Body of pancreas (tissue), 4 donors: ENCODE results near the gene SPOCK1. TPM values are rescaled to one million over a fixed set of nuclear protein-coding genes. Genes with fewer than 3 reads are reported as not detected.

Experiments used
- ATAC-seq: fragments of 150-250 bp; one replicate; pipeline ENCODE4 v1.9.1; 2016
- DNase-seq, 4 donors: peaks; one replicate each; pipeline ENCODE4 v3.0.0-alpha.2; 2019
- H3K27ac ChIP-seq, 4 donors: fragments of 200-600 bp; sonication (generic); 1 replicate in 3 of 4; 2 replicates in 1 of 4; pipeline versions ENCODE4 v1.5.1 to v1.6.1; 2016 to 2019; ENCODE audit warnings: mild to moderate bottlenecking in 1 of 4, mixed read lengths in 1 of 4, moderate library complexity in 1 of 4
- H3K27me3 ChIP-seq, 2 donors: fragments of 200-600 bp; sonication (generic); one replicate each; pipeline ENCODE4 v1.6.0; 2016; ENCODE audit warnings: mild to moderate bottlenecking in 1 of 2
- H3K36me3 ChIP-seq, 2 donors: fragments of 200-600 bp; sonication (generic); replicated peaks in 1 of 2; 2 replicates each; pipeline ENCODE4 v1.5.1; 2016; ENCODE audit warnings: low read depth in 2 of 2; ENCODE audit not compliant: insufficient read depth in 1 of 2
- H3K4me1 ChIP-seq: fragments of 200-600 bp; sonication (generic); one replicate; pipeline ENCODE4 v1.6.0; 2016
- H3K4me3 ChIP-seq, 2 donors: fragments of 200-600 bp; sonication (generic); 1 replicate in 1 of 2; 2 replicates in 1 of 2; pipeline ENCODE4 v1.5.1; 2016 to 2019
- H3K9me3 ChIP-seq, 3 donors: fragments of 200-600 bp; sonication (generic); 1 replicate in 2 of 3; 2 replicates in 1 of 3; pipeline ENCODE4 v1.5.1; 2016
- CTCF ChIP-seq, 7 experiments: fragments of 450-650 bp in 4 of 7; fragments of 200-600 bp in 3 of 7; sonication (generic) in 3 of 7; IDR thresholded peaks; one replicate each; pipeline ENCODE4 v1.5.1; 2016 to 2019; ENCODE audit warnings: antibody characterized with exemption in 7 of 7
- POLR2A ChIP-seq, 3 donors: fragments of 450-650 bp; IDR thresholded peaks; one replicate each; pipeline ENCODE4 v1.6.1; 2016; ENCODE audit warnings: antibody characterized with exemption in 3 of 3, mild to moderate bottlenecking in 2 of 3
- WGBS, 2 donors: methylation state at CpG; one replicate each; pipeline ENCODE4 v1.1.5; 2017; 5-methylcytosine and 5-hydroxymethylcytosine counted together
- intact Hi-C: fragments of 100-400 bp; cut with DNase I; formaldehyde crosslinking; loops from one replicate; pipeline ENCODE4 v1.15.1; 2023
- total RNA-seq, 2 donors: library from RNA; depleted of rRNA; stranded (reverse); fragments of >200 nt; gene quantifications; one replicate each; pipeline ENCODE4 v1.1.0, GENCODE V29; 2016

Gene SPOCK1
- total RNA-seq, 2 donors from 2014 or later: 22.4 to 30.6 TPM

- H3K36me3 ChIP-seq: no peaks in the 10 kb centered on the region
- ATAC-seq (no peak), DNase-seq (no peak)
- H3K9me3 ChIP-seq: no peaks in the 10 kb centered on the region
- H3K27ac ChIP-seq: no peak overlapping the region
- WGBS, 2 donors: 100% methylated on average over 1 of the region's 1 CpG; no CpG with 5 or more reads in 1 of the 2 donors
- intact Hi-C loops: no loop called here
- no peak overlapping the region for H3K4me3 ChIP-seq
- TF ChIP-seq CTCF (IDR thresholded peaks at IDR 0.05) (no peak), POLR2A (IDR thresholded peaks at IDR 0.05) (no peak)
- no peaks in the 10 kb centered on the region for H3K4me1 ChIP-seq
- H3K27me3 ChIP-seq: no peaks in the 10 kb centered on the region
Measured at GRCh38 chr5:137164961-137165360, 334.2 kb downstream of the SPOCK1 start.

GRCh38 chr5:137164536-137164935 lies 334.6 kb downstream of the SPOCK1 start:
- Histone ChIP-seq H3K9me3 (no peaks in the 10 kb centered on the region), H3K4me3 (no peak overlapping the region), H3K4me1 (no peaks in the 10 kb centered on the region), H3K36me3 (no peaks in the 10 kb centered on the region), H3K27ac (no peak overlapping the region), H3K27me3 (no peaks in the 10 kb centered on the region)
- 85 to 100% methylated on average over 1 of the region's 1 CpG for WGBS, 2 donors
- intact Hi-C loops: no loop called here
- no peak for ATAC-seq
- DNase-seq: no peak
- no peak for TF ChIP-seq CTCF (IDR thresholded peaks at IDR 0.05)
- no peak for TF ChIP-seq POLR2A (IDR thresholded peaks at IDR 0.05)

- ATAC-seq: no peak
- DNase-seq: no peak
- 86 to 89% methylated on average over 2 of the region's 2 CpGs for WGBS, 2 donors
- Histone ChIP-seq H3K27ac (no peak overlapping the region), H3K4me1 (no peaks in the 10 kb centered on the region), H3K9me3 (no peaks in the 10 kb centered on the region), H3K36me3 (no peaks in the 10 kb centered on the region), H3K27me3 (no peaks in the 10 kb centered on the region), H3K4me3 (no peak overlapping the region)
- no peak for TF ChIP-seq CTCF (IDR thresholded peaks at IDR 0.05)
- no peak for TF ChIP-seq POLR2A (IDR thresholded peaks at IDR 0.05)
- intact Hi-C loops: no loop called here
Measured at GRCh38 chr5:137158691-137159090, 340.4 kb downstream of the SPOCK1 start.

- H3K4me3 ChIP-seq: no peak overlapping the region
- 88% methylated on average over 4 of the region's 4 CpGs for WGBS, 2 donors
- H3K9me3 ChIP-seq: no peaks in the 10 kb centered on the region
- no peak for DNase-seq
- no peak for TF ChIP-seq CTCF (IDR thresholded peaks at IDR 0.05)
- no peak for TF ChIP-seq POLR2A (IDR thresholded peaks at IDR 0.05)
- no peaks in the 10 kb centered on the region for H3K4me1 ChIP-seq
- intact Hi-C loops: no loop called here
- no peaks in the 10 kb centered on the region for H3K36me3 ChIP-seq
- H3K27me3 ChIP-seq: no peaks in the 10 kb centered on the region
- no peak overlapping the region for H3K27ac ChIP-seq
- ATAC-seq: no peak
Measured at GRCh38 chr5:137156180-137156579, 342.9 kb downstream of the SPOCK1 start.

GRCh38 chr5:137155261-137156000 lies 343.7 kb downstream of the SPOCK1 start:
- H3K4me3 ChIP-seq: no peak overlapping the region
- no peaks in the 10 kb centered on the region for H3K9me3 ChIP-seq
- H3K4me1 ChIP-seq: no peaks in the 10 kb centered on the region
- no peak for ATAC-seq
- 79 to 86% methylated on average over 6 of the region's 6 CpGs for WGBS, 2 donors
- no peaks in the 10 kb centered on the region for H3K36me3 ChIP-seq
- H3K27me3 ChIP-seq: no peaks in the 10 kb centered on the region
- DNase-seq: no peak
- no peak for TF ChIP-seq POLR2A (IDR thresholded peaks at IDR 0.05)
- TF ChIP-seq CTCF (IDR thresholded peaks at IDR 0.05): no peak
- intact Hi-C loops: no loop called here
- H3K27ac ChIP-seq: no peak overlapping the region
